DND-41 (cell line): ENCODE data around the gene SFXN1.

ENCODE experiments used
- ATAC-seq: fragments of 200-7000 bp; cut with Tn5 transposase; 3 replicates; pipeline ENCODE4 v1.9.1; 2021; ENCODE audit warnings: low read depth; ENCODE audit not compliant: insufficient read depth
- DNase-seq: peaks from one replicate; pipeline ENCODE4 v3.0.0-alpha.2; 2020
- H2AFZ ChIP-seq: 2 replicates; pipeline ENCODE4 v1.6.0; 2012; ENCODE audit warnings: low read depth, low read length
- H3K27ac ChIP-seq: 2 replicates; pipeline ENCODE4 v1.5.1; 2012; ENCODE audit warnings: low read length, inconsistent platforms
- H3K27me3 ChIP-seq: fragments of 200-600 bp; sonication (generic); 2 replicates; pipeline ENCODE4 v1.6.0; 2012; ENCODE audit warnings: low read length, mild to moderate bottlenecking, inconsistent platforms; ENCODE audit not compliant: insufficient read depth, poor library complexity
- H3K36me3 ChIP-seq: 2 replicates; pipeline ENCODE4 v1.5.1; 2012; ENCODE audit warnings: low read length, inconsistent platforms; ENCODE audit not compliant: insufficient read depth
- H3K4me1 ChIP-seq: 2 replicates; pipeline ENCODE4 v1.5.1; 2012; ENCODE audit warnings: mild to moderate bottlenecking, low read length; ENCODE audit not compliant: insufficient read depth
- H3K4me2 ChIP-seq: 2 replicates; pipeline ENCODE4 v1.6.0; 2012; ENCODE audit warnings: mild to moderate bottlenecking, moderate library complexity, low read length, inconsistent platforms; ENCODE audit not compliant: insufficient read depth
- H3K4me3 ChIP-seq, 2 experiments: fragments of 200-600 bp in 1 of 2; shearing (Covaris generic) in 1 of 2; 2 replicates each; pipeline ENCODE4 v1.5.1; 2012 to 2016; ENCODE audit warnings: inconsistent platforms in 2 of 2, low read length in 2 of 2, mild to moderate bottlenecking in 2 of 2, low read depth in 1 of 2, moderate library complexity in 1 of 2
- H3K79me2 ChIP-seq: 2 replicates; pipeline ENCODE4 v1.6.0; 2012; ENCODE audit warnings: low read length, inconsistent platforms; ENCODE audit not compliant: insufficient read depth
- H3K9ac ChIP-seq: 2 replicates; pipeline ENCODE4 v1.6.0; 2012; ENCODE audit warnings: low read depth, mild to moderate bottlenecking, inconsistent platforms, low read length, moderate library complexity
- H3K9me3 ChIP-seq: 2 replicates; pipeline ENCODE4 v1.5.1; 2012; ENCODE audit warnings: low read length, moderate library complexity, mild to moderate bottlenecking, inconsistent platforms; ENCODE audit not compliant: insufficient read depth, severe bottlenecking
- H4K20me1 ChIP-seq: 2 replicates; pipeline ENCODE4 v1.6.0; 2012; ENCODE audit warnings: low read length; ENCODE audit not compliant: insufficient read depth
- EZH2 ChIP-seq: IDR thresholded peaks from 3 replicates; pipeline ENCODE4 v1.6.1; 2012; ENCODE audit warnings: borderline replicate concordance, low read depth, mild to moderate bottlenecking, moderate library complexity, low read length, inconsistent platforms; ENCODE audit not compliant: severe bottlenecking
- TF ChIP-seq, protein P1 (sequence below): IDR thresholded peaks from 2 replicates; pipeline ENCODE4 v1.5.1; 2012; ENCODE audit warnings: borderline replicate concordance, low read length, moderate library complexity, mild to moderate bottlenecking; ENCODE audit not compliant: poor library complexity, severe bottlenecking; ENCODE audit errors: extremely low read depth

SFXN1 gene

DNA sequence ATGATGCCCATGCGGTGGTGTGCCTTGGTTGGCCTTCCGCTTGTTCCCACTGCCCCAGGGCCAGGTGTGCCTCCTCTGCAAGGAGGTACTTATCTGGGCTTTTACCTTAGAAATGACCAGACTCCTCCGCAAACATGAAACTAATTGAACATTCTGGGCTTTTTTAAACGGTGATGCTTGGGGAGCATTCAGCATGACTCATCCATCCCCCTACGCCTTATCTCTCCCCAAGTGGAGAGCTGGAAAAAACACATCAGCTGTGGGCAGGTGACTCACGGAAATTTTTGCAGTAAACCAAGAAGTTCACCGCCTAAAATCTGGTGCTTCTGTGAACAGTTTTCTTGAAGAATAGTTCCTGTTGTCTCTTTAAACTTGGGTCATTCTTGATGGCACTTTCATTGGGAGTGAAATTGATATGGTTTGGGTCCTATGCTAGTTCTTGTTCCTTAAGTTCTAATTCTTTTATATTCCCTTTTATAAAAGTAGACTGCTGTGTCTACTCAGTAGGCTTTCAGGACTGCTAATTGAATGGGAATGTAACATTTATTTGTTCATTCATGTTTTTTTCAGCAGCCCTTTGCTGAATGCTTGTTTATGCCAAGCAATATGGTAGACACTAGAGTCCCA lies 39.6 kb downstream of the SFXN1 start:
- Histone ChIP-seq H3K9ac (no peak overlapping the region), H3K27ac (no peak overlapping the region), H3K79me2 (no peaks in the 10 kb centered on the region), H3K9me3 (no peaks in the 10 kb centered on the region), H4K20me1 (peaks cover 3% of the 10 kb centered on the region; the same call in 1 of the 2 replicates), H3K27me3 (no peaks in the 10 kb centered on the region), H3K36me3 (peaks cover 94% of the 10 kb centered on the region), H3K4me3 (no peak overlapping the region), H2AFZ (no peak overlapping the region), H3K4me1 (no peaks in the 10 kb centered on the region), H3K4me2 (no peak overlapping the region)
- DNase-seq: no peak
- no peak for ATAC-seq
- no peak for TF ChIP-seq EZH2
- TF ChIP-seq, protein P1, sequence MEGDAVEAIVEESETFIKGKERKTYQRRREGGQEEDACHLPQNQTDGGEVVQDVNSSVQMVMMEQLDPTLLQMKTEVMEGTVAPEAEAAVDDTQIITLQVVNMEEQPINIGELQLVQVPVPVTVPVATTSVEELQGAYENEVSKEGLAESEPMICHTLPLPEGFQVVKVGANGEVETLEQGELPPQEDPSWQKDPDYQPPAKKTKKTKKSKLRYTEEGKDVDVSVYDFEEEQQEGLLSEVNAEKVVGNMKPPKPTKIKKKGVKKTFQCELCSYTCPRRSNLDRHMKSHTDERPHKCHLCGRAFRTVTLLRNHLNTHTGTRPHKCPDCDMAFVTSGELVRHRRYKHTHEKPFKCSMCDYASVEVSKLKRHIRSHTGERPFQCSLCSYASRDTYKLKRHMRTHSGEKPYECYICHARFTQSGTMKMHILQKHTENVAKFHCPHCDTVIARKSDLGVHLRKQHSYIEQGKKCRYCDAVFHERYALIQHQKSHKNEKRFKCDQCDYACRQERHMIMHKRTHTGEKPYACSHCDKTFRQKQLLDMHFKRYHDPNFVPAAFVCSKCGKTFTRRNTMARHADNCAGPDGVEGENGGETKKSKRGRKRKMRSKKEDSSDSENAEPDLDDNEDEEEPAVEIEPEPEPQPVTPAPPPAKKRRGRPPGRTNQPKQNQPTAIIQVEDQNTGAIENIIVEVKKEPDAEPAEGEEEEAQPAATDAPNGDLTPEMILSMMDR: no peak

DNA sequence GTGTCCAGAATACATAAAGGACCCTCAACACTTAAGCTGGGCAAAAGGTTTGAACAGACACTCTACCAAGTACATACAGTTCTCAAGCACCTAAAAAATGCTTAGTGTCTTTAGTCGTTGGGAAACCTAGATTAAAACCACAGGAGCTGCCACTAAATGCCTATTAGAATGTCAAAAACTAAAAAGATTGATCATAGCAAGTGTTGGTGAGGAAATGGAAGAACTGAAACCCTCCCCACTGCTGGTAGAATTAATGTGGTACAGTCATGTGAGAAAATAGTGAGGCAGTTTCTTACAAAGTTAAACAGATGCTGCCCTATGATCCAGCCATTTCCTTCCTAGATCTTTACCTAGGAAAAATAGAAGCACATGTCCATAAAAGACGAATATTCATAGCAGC lies 40.6 kb downstream of the SFXN1 start:
- DNase-seq (no peak), ATAC-seq (no peak)
- Histone ChIP-seq H3K27me3 (no peaks in the 10 kb centered on the region), H2AFZ (no peak overlapping the region), H3K9ac (no peak overlapping the region), H3K79me2 (no peaks in the 10 kb centered on the region), H3K4me3 (no peak overlapping the region), H4K20me1 (no peaks in the 10 kb centered on the region), H3K27ac (no peak overlapping the region), H3K4me2 (no peak overlapping the region), H3K9me3 (no peaks in the 10 kb centered on the region), H3K36me3 (peaks cover 91% of the 10 kb centered on the region), H3K4me1 (no peaks in the 10 kb centered on the region)
- TF ChIP-seq, protein P1: no peak
- TF ChIP-seq EZH2: no peak

DNA sequence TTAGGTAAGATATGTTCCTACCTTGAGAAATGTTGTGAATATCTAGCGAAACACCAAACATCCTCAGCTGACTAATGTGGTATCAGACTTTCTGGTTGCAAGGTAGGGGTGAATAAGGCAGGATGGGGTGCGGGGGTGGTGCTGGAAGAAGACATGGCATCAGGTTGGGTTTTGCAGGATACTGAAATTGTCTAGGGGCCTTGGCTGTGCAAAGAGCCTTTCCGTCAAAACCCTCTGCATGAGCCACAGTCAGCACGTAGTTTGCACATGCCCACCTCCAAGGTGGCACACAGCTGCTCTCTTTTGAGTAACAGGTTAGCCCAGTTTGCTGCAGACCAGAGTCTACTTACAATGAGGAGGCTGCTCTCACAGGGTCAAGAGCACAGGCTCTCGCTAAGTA lies 42.0 kb downstream of the SFXN1 start:
- ATAC-seq (no peak), DNase-seq (no peak)
- no peaks in the 10 kb centered on the region for H3K27me3 ChIP-seq
- H4K20me1 ChIP-seq: no peaks in the 10 kb centered on the region
- no peak overlapping the region for H3K27ac ChIP-seq
- no peaks in the 10 kb centered on the region for H3K4me1 ChIP-seq
- H3K36me3 ChIP-seq: peaks cover 87% of the 10 kb centered on the region
- H3K79me2 ChIP-seq: no peaks in the 10 kb centered on the region
- TF ChIP-seq EZH2: no peak
- TF ChIP-seq, protein P1: no peak
- no peaks in the 10 kb centered on the region for H3K9me3 ChIP-seq
- H2AFZ ChIP-seq: no peak overlapping the region
- H3K4me2 ChIP-seq: no peak overlapping the region
- H3K9ac ChIP-seq: no peak overlapping the region
- no peak overlapping the region for H3K4me3 ChIP-seq

DNA sequence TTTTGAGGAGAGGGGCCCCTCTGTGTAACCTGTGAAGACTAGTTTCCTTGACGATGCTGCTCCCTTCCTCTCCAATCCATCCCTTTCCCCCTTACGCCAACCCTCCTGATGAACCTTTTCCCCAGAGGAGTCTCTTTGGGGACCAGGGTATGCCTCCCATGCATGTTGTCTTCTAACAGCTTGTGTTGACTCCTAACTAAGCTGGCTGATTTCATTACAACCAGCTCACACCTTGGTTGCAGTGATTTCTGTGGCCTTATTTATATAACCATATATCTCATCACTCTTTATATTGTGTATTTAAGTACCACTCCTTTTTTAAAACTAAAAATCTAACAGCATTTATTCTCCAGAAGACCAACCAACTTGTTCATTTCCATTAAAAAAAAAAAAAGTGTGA lies 42.5 kb downstream of the SFXN1 start:
- TF ChIP-seq, protein P1: no peak
- no peak for TF ChIP-seq EZH2
- ATAC-seq (no peak), DNase-seq (no peak)
- Histone ChIP-seq H3K9me3 (no peaks in the 10 kb centered on the region), H3K79me2 (no peaks in the 10 kb centered on the region), H4K20me1 (no peaks in the 10 kb centered on the region), H3K4me3 (no peak overlapping the region), H3K9ac (no peak overlapping the region), H3K4me1 (no peaks in the 10 kb centered on the region), H3K4me2 (no peak overlapping the region), H3K27me3 (no peaks in the 10 kb centered on the region), H3K36me3 (peaks cover 86% of the 10 kb centered on the region), H3K27ac (no peak overlapping the region), H2AFZ (no peak overlapping the region)
